ENCODE results near the gene HNRNPD. TPM values are rescaled to one million over a fixed set of nuclear protein-coding genes. Genes with fewer than 3 reads are reported as not detected.
"Not testable (repeated sequence)": the region's sequence is repeated elsewhere in the genome, so short reads cannot be mapped to it uniquely, and the experiment has no call there.

The HNRNPD gene
- total RNA-seq, 1 donor, result 32.6 TPM

DNA sequence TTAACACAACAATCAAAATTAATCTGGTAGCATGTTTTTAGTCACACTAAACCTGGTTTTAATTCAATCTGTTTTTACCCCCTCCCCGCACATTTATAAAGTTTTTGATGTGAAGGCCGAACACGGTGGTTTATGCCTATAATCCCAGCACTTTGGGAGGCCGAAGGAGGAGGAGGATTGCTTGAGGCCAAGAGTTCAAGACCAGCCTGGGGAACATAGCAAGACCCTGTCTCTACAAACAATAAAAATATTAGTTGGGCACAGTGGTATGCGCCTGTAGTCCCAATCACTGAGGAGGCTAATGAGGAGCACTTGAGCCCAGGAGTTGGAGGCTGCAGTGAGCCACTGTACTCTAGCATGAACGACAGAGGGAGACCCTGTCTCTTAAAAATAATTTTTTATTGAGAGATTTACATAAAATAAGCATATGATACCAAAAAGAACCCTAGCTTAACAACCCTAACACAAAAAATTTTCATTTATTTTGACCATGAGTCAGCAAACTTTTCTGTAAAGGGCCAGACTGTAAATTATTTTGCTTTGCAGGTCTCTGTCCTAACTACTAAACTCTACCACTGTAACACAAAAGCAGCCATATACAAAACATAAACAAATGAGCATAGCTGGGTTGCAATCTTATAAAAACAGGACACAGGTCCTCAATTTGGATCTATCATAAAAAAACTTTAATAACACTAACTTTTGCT, 21.5 kb downstream of the HNRNPD start:
- DNase-seq (ENCODE audit: low read depth), result no peak
- TF ChIP-seq, protein P1, sequence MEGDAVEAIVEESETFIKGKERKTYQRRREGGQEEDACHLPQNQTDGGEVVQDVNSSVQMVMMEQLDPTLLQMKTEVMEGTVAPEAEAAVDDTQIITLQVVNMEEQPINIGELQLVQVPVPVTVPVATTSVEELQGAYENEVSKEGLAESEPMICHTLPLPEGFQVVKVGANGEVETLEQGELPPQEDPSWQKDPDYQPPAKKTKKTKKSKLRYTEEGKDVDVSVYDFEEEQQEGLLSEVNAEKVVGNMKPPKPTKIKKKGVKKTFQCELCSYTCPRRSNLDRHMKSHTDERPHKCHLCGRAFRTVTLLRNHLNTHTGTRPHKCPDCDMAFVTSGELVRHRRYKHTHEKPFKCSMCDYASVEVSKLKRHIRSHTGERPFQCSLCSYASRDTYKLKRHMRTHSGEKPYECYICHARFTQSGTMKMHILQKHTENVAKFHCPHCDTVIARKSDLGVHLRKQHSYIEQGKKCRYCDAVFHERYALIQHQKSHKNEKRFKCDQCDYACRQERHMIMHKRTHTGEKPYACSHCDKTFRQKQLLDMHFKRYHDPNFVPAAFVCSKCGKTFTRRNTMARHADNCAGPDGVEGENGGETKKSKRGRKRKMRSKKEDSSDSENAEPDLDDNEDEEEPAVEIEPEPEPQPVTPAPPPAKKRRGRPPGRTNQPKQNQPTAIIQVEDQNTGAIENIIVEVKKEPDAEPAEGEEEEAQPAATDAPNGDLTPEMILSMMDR (IDR thresholded peaks at IDR 0.05; ENCODE audit: insufficient read depth, low read length), result no peak

DNA sequence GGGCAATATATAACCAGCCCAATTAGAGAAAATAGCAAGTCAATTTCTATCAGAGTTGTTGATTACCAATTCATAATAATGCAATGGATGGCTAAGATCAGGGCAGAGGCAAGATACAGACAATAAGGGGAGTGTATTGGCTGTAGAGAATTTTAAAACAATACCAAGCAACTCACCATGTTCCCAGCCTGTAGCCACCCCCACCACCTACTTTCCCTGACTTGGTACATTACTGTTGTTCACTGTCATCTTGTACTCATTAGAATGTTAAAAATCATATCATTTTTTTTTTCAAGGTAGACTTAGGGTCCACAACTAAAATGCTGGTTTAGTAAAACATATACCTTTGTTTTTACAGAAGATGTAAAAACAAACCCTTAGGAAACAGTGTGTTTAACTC, 27.7 kb downstream of the HNRNPD start:
- no peak overlapping the region for H3K4me3 ChIP-seq (ENCODE audit: low read depth, low read length)
- DNase-seq (ENCODE audit: low read depth), result no peak
- TF ChIP-seq, protein P1 (IDR thresholded peaks at IDR 0.05; ENCODE audit: insufficient read depth, low read length), result no peak

More for the DNA sequence above, 21.5 kb downstream of the HNRNPD start:
- no peak overlapping the region for H3K4me3 ChIP-seq (ENCODE audit: low read depth, low read length)

DNA sequence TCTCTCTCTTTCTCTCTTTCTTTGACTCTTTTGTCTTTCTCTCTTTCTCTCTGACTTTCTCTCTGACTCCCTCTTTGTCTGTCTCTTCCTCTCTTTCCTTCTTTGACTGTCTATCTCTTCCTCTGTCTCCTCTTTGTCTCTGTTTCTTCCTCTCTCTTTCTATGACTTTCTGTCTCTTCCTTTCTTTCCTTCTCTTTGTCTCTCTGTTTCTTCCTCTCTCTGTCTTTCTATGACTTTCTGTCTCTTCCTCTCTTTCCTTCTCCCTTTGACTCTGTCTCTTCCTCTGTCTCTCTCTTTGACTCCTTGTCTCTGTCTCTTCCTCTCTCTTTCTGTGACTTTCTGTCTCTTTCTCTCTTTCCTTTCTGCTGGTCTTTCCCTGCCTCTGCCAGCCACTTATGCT, 38.7 kb downstream of the HNRNPD start:
- TF ChIP-seq, protein P1 (IDR thresholded peaks at IDR 0.05; ENCODE audit: insufficient read depth, low read length), result no peak
- H3K4me3 ChIP-seq (ENCODE audit: low read depth, low read length), result no peak overlapping the region
- no peak for DNase-seq (ENCODE audit: low read depth)

DNA sequence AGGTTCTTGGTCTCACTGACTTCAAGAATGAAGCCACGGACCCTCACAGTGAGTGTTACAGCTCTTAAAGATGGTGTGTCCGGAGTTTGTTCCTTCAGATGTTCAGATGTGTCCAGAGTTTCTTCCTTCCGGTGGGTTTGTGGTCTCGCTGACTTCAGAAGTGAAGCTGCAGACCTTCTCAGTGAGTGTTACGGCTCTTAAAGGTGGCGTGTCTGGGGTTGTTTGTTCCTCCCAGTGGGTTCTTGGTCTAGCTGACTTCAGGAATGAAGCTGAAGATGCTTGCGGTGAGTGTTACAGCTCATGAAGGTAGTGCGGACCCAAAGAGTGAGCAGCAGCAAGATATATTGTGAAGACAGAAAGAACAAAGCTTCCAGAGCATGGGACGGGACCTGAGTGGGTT, 40.1 kb downstream of the HNRNPD start:
- H3K4me3 ChIP-seq (ENCODE audit: low read depth, low read length); DNase-seq (ENCODE audit: low read depth): not testable (repeated sequence)

DNA sequence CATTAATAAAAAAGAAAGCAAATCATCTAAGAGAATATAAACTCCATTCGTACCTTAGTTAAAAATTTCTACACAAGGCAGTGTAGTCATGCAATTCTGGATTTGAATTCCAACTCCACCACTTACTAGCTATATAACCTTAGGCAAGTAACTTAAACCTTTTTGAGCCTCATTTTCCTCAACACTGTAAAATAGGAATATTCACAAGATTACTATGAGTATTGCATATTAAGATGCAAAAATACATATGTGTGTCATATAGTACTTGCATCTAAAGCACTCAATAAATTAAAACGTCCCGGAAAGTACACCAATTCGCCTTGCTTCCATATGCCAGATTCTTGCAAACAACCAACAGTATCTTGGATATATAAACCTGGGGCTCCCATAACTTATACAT, 42.0 kb downstream of the HNRNPD start:
- TF ChIP-seq, protein P1 (IDR thresholded peaks at IDR 0.05; ENCODE audit: insufficient read depth, low read length), result no peak
- H3K4me3 ChIP-seq (ENCODE audit: low read depth, low read length), result no peak overlapping the region
- no peak for DNase-seq (ENCODE audit: low read depth)

DNA sequence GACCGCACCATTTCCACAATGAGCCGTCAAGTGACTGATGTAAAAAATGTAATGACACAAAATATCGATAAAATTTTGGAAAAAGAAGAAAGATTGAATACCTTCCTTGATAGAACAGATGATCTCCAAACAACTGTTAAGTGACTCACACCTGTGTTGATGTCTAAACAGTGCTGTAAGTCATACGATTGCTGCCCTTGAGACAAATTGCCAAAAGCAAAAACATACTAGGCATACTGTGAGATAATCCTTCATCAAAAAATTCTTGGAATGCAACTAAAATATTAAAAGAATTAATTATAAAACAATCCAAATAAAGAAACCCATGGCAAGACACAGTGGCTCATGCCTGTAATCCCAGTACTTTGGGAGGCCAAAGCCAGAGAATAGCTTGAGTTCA, 53.4 kb downstream of the HNRNPD start:
- H3K4me3 ChIP-seq (ENCODE audit: low read depth, low read length), result no peak overlapping the region
- TF ChIP-seq, protein P1 (IDR thresholded peaks at IDR 0.05; ENCODE audit: insufficient read depth, low read length), result no peak
- no peak for DNase-seq (ENCODE audit: low read depth)

DNA sequence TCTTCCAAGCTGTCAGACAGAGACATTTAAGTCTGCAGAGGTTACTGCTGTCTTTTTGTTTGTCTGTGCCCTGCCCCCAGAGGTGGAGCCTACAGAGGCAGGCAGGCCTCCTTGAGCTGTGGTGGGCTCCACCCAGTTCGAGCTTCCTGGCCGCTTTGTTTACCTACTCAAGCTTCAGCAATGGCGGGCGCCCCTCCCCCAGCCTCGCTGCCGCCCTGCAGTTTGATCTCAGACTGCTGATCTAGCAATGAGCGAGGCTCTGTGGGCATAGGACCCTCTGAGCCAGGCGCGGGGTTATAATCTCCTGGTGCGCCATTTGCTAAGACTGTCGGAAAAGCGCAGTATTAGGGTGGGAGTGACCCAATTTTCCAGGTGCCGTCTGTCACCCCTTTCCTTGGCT, 70.7 kb downstream of the HNRNPD start:
- DNase-seq (ENCODE audit: low read depth); H3K4me3 ChIP-seq (ENCODE audit: low read depth, low read length): not testable (repeated sequence)

Small RNA genes within 50 kb of the gene (small RNA-seq; reads per million reads assigned to genes)
- not detected for gene RF00150

Other genes starting within 250 kb of the HNRNPD start
- 97.0 and 148 TPM in 2 replicates for gene HNRNPDL, start 56.5 kb upstream of the HNRNPD start, total RNA-seq (ENCODE audit: low replicate concordance)
- gene ENOPH1, start 56.6 kb upstream of the HNRNPD start, total RNA-seq (ENCODE audit: low replicate concordance), result 38.7 and 42.2 TPM in 2 replicates
- gene TMEM150C, start 188.0 kb upstream of the HNRNPD start, total RNA-seq (ENCODE audit: low replicate concordance), result 0.45 and 1.9 TPM in 2 replicates